HepG2 (cell line): ENCODE data around the gene NFE2. TPM values are rescaled to one million over a fixed set of nuclear protein-coding genes. Genes with fewer than 3 reads are reported as not detected.

Experiments used
- ASH2L ChIP-seq: fragments of 300-600, 200-600 bp; sonication (generic); IDR thresholded peaks from 2 replicates; pipeline ENCODE4 v1.7.0; 2017; ENCODE audit warnings: low read depth, mild to moderate bottlenecking, moderate library complexity, mixed read lengths, low read length; ENCODE audit not compliant: insufficient read length
- FOXA1 ChIP-seq, 2 experiments: fragments of 450-650 bp in 1 of 2; sonication (generic) in 1 of 2; formaldehyde crosslinking in 1 of 2; IDR thresholded peaks; 2 replicates each; pipeline versions ENCODE4 v1.4.0 to v1.6.1; 2016 to 2020; ENCODE audit warnings: missing genetic modification reagents in 1 of 2
- GATAD2A ChIP-seq: IDR thresholded peaks from 2 replicates; pipeline ENCODE4 v1.6.1; 2016
- HINFP ChIP-seq: sonication (generic); formaldehyde crosslinking; IDR thresholded peaks from 2 replicates; pipeline ENCODE4 v1.4.0; 2020; ENCODE audit warnings: low read depth, mild to moderate bottlenecking, missing genetic modification reagents
- NR2C2 ChIP-seq: sonication (generic); formaldehyde crosslinking; IDR thresholded peaks from 2 replicates; pipeline ENCODE4 v1.4.0; 2020; ENCODE audit warnings: missing genetic modification reagents, mild to moderate bottlenecking, moderate library complexity, borderline replicate concordance
- NR2F6 ChIP-seq, 2 experiments: IDR thresholded peaks; 2 replicates each; pipeline ENCODE4 v1.6.1; 2016; ENCODE audit warnings: antibody characterized with exemption in 1 of 2, mild to moderate bottlenecking in 1 of 2
- PITX1 ChIP-seq: sonication (generic); formaldehyde crosslinking; IDR thresholded peaks from 2 replicates; pipeline ENCODE4 v1.5.1; 2020; ENCODE audit warnings: mild to moderate bottlenecking, missing genetic modification reagents
- RFXAP ChIP-seq: sonication (generic); formaldehyde crosslinking; IDR thresholded peaks from 2 replicates; pipeline ENCODE4 v1.4.0; 2020; ENCODE audit warnings: missing genetic modification reagents, borderline replicate concordance
- SOX13 ChIP-seq, 3 experiments: fragments of 450-650 bp in 1 of 3; sonication (generic) in 1 of 3; formaldehyde crosslinking in 1 of 3; IDR thresholded peaks in 2 of 3; conservative IDR thresholded peaks in 1 of 3; 2 replicates each; pipeline versions ENCODE4 v1.5.0 to v1.6.1; 2016 to 2020; ENCODE audit warnings: antibody characterized with exemption in 1 of 3, mild to moderate bottlenecking in 1 of 3, missing compliant biosample characterization in 1 of 3, missing genetic modification reagents in 1 of 3, moderate library complexity in 1 of 3
- SP5 ChIP-seq: IDR thresholded peaks from 2 replicates; pipeline ENCODE4 v1.6.1; 2016; ENCODE audit warnings: low read depth, borderline replicate concordance
- ZNF331 ChIP-seq: sonication (generic); formaldehyde crosslinking; IDR thresholded peaks from 2 replicates; pipeline ENCODE4 v1.4.0; 2020; ENCODE audit warnings: missing genetic modification reagents
- ZNF468 ChIP-seq: sonication (generic); formaldehyde crosslinking; IDR thresholded peaks from 2 replicates; pipeline ENCODE4 v1.8.0; 2022; ENCODE audit warnings: mild to moderate bottlenecking, moderate library complexity, missing genetic modification reagents
- ZSCAN30 ChIP-seq: sonication (generic); formaldehyde crosslinking; IDR thresholded peaks from 2 replicates; pipeline ENCODE4 v1.5.0; 2020; ENCODE audit warnings: mild to moderate bottlenecking, missing genetic modification reagents
- polyA plus RNA-seq, 8 experiments: library from polyadenylated mRNA; depleted of rRNA in 3 of 8; stranded (reverse) in 7 of 8; unstranded in 1 of 8; fragments of >200 nt; fragmentation: Illumina TruSeq in 4 of 8; extraction: Trizol in 4 of 8; gene quantifications; 2 replicates each; pipeline versions ENCODE4 v1.2.1 to v1.2.3, GENCODE V29; 2011 to 2016; ENCODE audit warnings: low read depth in 4 of 8, missing spikeins in 1 of 8, mixed read lengths in 1 of 8; ENCODE audit not compliant: insufficient read depth in 1 of 8
- total RNA-seq, 5 experiments: library from RNA; depleted of rRNA; stranded (reverse); fragments of >200 nt; fragmentation: Illumina TruSeq; extraction: Trizol; gene quantifications; 2 replicates each; pipeline ENCODE4 v1.2.3, GENCODE V29; 2016; ENCODE audit warnings: low read depth in 1 of 5
- TF ChIP-seq, protein P1 (sequence below): sonication (generic); formaldehyde crosslinking; conservative IDR thresholded peaks from 2 replicates; pipeline ENCODE4 v1.4.0; 2020; ENCODE audit warnings: mild to moderate bottlenecking, missing genetic modification reagents, moderate library complexity
- TF ChIP-seq, protein P2 (sequence below): sonication (generic); formaldehyde crosslinking; conservative IDR thresholded peaks from 2 replicates; pipeline ENCODE4 v1.8.0; 2022; ENCODE audit warnings: missing genetic modification reagents
- TF ChIP-seq, protein P3 (sequence below): sonication (generic); formaldehyde crosslinking; IDR thresholded peaks from 2 replicates; pipeline ENCODE4 v1.8.1; 2023; ENCODE audit warnings: mild to moderate bottlenecking, missing genetic modification reagents

Gene NFE2
- total and polyA plus RNA-seq, 2 of the 13 experiments (the other 11 are each of a cell fraction or from before 2014, with no cell fraction given) = 4.5 to 7.8 TPM

DNA sequence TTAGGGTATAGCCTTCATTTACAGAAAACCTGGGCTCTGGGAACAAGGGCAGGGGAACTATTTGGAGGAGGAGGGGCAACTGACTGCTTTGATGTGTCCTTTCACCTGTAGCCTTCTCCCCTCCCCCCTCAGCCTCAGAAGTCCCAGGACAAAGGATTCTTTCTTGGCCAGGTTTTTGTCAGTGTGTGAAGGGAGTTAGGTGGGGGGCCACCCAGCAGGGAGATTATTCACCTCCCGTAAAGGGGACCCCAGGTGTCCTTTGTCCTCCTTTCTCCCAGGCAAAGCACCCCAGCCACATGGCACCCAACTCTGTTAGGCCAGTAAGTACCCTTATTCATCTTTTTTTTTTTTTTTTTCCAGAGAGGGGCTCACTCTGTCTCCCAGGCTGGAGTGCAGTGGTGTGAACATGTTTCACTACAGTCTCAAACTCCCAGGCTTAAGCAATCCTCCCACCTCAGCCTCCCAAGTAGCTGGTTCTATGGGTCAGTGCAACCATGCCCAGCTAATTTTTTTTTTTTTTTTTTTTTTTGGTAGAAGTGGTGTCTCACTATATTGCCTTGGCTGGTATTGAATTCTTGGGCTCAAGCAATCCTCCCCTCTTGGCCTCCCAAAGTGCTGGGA is 723 bp upstream of the NFE2 start (continued):
- TF ChIP-seq, protein P1, sequence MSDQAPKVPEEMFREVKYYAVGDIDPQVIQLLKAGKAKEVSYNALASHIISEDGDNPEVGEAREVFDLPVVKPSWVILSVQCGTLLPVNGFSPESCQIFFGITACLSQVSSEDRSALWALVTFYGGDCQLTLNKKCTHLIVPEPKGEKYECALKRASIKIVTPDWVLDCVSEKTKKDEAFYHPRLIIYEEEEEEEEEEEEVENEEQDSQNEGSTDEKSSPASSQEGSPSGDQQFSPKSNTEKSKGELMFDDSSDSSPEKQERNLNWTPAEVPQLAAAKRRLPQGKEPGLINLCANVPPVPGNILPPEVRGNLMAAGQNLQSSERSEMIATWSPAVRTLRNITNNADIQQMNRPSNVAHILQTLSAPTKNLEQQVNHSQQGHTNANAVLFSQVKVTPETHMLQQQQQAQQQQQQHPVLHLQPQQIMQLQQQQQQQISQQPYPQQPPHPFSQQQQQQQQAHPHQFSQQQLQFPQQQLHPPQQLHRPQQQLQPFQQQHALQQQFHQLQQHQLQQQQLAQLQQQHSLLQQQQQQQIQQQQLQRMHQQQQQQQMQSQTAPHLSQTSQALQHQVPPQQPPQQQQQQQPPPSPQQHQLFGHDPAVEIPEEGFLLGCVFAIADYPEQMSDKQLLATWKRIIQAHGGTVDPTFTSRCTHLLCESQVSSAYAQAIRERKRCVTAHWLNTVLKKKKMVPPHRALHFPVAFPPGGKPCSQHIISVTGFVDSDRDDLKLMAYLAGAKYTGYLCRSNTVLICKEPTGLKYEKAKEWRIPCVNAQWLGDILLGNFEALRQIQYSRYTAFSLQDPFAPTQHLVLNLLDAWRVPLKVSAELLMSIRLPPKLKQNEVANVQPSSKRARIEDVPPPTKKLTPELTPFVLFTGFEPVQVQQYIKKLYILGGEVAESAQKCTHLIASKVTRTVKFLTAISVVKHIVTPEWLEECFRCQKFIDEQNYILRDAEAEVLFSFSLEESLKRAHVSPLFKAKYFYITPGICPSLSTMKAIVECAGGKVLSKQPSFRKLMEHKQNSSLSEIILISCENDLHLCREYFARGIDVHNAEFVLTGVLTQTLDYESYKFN (CRISPR knock-in tag) = peak; percentile 86
- TF ChIP-seq ZNF468 (0 out of 2 replicates have a peak, but pooled peaks have one; percentile 6), SOX13 (IDR thresholded peaks at IDR 0.05) (0 out of 2 replicates have a peak, but pooled peaks have one; percentile 52), SOX13 (CRISPR knock-in tag; conservative IDR thresholded peaks at IDR 0.05 in 1 of 2, IDR thresholded peaks at IDR 0.05 in 1 of 2) (peak in 1 of 2 experiments; percentile 81; a peak in 2 of 4 replicates), NR2C2 (CRISPR knock-in tag) (peak; percentile 42; the same call in 1 of the 2 replicates), SP5 (CRISPR knock-in tag) (peak; percentile 88), GATAD2A (CRISPR knock-in tag) (0 out of 2 replicates have a peak, but pooled peaks have one; percentile 43), ASH2L (peak; percentile 44), ZSCAN30 (CRISPR knock-in tag) (no peak), PITX1 (no peak), ZNF331 (CRISPR knock-in tag) (0 out of 2 replicates have a peak, but pooled peaks have one; percentile 9), RFXAP (CRISPR knock-in tag) (0 out of 2 replicates have a peak, but pooled peaks have one; percentile 36), NR2F6 (IDR thresholded peaks at IDR 0.05) (peak; percentile 82), NR2F6 (CRISPR knock-in tag; IDR thresholded peaks at IDR 0.05) (peak; percentile 60; the same call in 1 of the 2 replicates), HINFP (CRISPR knock-in tag) (0 out of 2 replicates have a peak, but pooled peaks have one; percentile 18), FOXA1 (IDR thresholded peaks at IDR 0.05) (no peak), FOXA1 (CRISPR knock-in tag; IDR thresholded peaks at IDR 0.05) (0 out of 2 replicates have a peak, but pooled peaks have one; percentile 2)
- TF ChIP-seq, protein P2, sequence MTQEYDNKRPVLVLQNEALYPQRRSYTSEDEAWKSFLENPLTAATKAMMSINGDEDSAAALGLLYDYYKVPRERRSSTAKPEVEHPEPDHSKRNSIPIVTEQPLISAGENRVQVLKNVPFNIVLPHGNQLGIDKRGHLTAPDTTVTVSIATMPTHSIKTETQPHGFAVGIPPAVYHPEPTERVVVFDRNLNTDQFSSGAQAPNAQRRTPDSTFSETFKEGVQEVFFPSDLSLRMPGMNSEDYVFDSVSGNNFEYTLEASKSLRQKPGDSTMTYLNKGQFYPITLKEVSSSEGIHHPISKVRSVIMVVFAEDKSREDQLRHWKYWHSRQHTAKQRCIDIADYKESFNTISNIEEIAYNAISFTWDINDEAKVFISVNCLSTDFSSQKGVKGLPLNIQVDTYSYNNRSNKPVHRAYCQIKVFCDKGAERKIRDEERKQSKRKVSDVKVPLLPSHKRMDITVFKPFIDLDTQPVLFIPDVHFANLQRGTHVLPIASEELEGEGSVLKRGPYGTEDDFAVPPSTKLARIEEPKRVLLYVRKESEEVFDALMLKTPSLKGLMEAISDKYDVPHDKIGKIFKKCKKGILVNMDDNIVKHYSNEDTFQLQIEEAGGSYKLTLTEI = no peak
- TF ChIP-seq, protein P3, sequence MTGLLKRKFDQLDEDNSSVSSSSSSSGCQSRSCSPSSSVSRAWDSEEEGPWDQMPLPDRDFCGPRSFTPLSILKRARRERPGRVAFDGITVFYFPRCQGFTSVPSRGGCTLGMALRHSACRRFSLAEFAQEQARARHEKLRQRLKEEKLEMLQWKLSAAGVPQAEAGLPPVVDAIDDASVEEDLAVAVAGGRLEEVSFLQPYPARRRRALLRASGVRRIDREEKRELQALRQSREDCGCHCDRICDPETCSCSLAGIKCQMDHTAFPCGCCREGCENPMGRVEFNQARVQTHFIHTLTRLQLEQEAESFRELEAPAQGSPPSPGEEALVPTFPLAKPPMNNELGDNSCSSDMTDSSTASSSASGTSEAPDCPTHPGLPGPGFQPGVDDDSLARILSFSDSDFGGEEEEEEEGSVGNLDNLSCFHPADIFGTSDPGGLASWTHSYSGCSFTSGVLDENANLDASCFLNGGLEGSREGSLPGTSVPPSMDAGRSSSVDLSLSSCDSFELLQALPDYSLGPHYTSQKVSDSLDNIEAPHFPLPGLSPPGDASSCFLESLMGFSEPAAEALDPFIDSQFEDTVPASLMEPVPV = no peak
